H1 (cell line): ENCODE data around the gene TK1. TPM values are rescaled to one million over a fixed set of nuclear protein-coding genes. Genes with fewer than 3 reads are reported as not detected.

ENCODE experiments used
- ATF2 ChIP-seq: IDR thresholded peaks from 2 replicates; pipeline ENCODE4 v1.6.1; 2012; ENCODE audit warnings: low read length, inconsistent platforms
- BACH1 ChIP-seq: IDR thresholded peaks from 2 replicates; pipeline ENCODE4 v1.6.1; 2012; ENCODE audit warnings: low read length, improper control_type of control experiment
- FOSL1 ChIP-seq: IDR thresholded peaks from 2 replicates; pipeline ENCODE4 v1.6.1; 2011; ENCODE audit warnings: mild to moderate bottlenecking, low read depth, low read length, moderate library complexity; ENCODE audit not compliant: insufficient read depth
- SAP30 ChIP-seq: fragments of 300-600 bp; sonication (generic); IDR thresholded peaks from 2 replicates; pipeline ENCODE4 v1.7.1; 2012; ENCODE audit warnings: low read length, moderate library complexity, mild to moderate bottlenecking, inconsistent platforms; ENCODE audit not compliant: insufficient read depth, insufficient replicate concordance
- SP2 ChIP-seq: IDR thresholded peaks from 2 replicates; pipeline ENCODE4 v1.6.1; 2012; ENCODE audit warnings: mild to moderate bottlenecking, low read length, inconsistent platforms
- polyA plus RNA-seq, 7 experiments: library from polyadenylated mRNA; depleted of rRNA in 3 of 7; stranded (reverse) in 5 of 7; unstranded in 2 of 7; fragments of >200 nt in 5 of 7; fragments of 200-250 nt in 2 of 7; gene quantifications; 1 replicate in 5 of 7; 2 replicates in 1 of 7; 4 replicates in 1 of 7; pipeline versions ENCODE4 v1.2.1 to v1.2.3, GENCODE V29; 2011 to 2013; ENCODE audit warnings: missing spikeins in 2 of 7, mixed read lengths in 2 of 7
- total RNA-seq: library from RNA; stranded (reverse); fragmentation: NEBNext Ultra II Directional; extraction: Animal tissue kit (Norgen Biotek cat#: 25700); gene quantifications from 2 replicates; pipeline ENCODE4 v1.2.1, GENCODE V29; 2021

Gene TK1
- total and polyA plus RNA-seq, 2 of the 8 experiments (the other 6 are each of a cell fraction or from before 2014, with no cell fraction given), result 66.9 to 147 TPM

- TF ChIP-seq BACH1, result no peak
- no peak for TF ChIP-seq SP2
- no peak for TF ChIP-seq ATF2
- TF ChIP-seq SAP30, result no peak
- no peak for TF ChIP-seq FOSL1
- TF ChIP-seq, all 59 proteins: peak for 0
Observed at GRCh38 chr17:78205124-78205775, 18.4 kb upstream of the TK1 start (continued).
